Activated T-cell treated with anti-CD3 and anti-CD28 coated beads, Interleukin-2, amount 50 U/mL, for 48 hours (primary cell): Measurements from ENCODE around the gene MAS1L.
A peak's percentile ranks its signal among the peaks of the same experiment; 100 is the strongest.

Experiments
- DNase-seq, 2 experiments: peaks; one replicate each; pipeline ENCODE4 v3.0.0-alpha.2; 2020

MAS1L gene

DNA sequence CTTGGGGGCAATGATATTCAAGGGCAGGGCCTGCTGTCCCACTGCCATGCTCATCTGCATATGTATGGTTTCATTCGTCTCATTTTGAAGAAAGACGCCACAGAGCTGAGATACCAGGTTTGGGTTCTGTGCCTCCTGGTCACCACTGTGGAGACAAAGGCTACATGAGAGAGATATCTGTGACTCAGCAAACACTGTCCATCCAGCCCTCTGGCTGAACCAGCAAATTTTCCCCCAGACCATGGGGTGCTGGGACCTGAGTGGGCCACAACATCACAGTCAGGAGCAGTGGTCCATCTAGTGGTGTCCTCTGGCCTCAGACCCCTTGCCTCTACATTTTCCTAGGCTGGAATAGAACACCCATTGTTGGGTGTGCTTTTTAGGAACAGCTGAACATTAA lies at the start of gene MAS1L:
Gene MAS1L, minus strand, starts transcription at position 297 of the 400 bp plus-strand sequence. Its CDS starts 54 bp downstream, at position 243.
- DNase-seq, result no peak

GRCh38 chr6:29532320-29532951 lies 44.7 kb upstream of the MAS1L start:
- DNase-seq, result no peak

- DNase-seq, result peak in 1 of 2 experiments; percentile 42
These were observed 43.9 kb upstream of the MAS1L start for GRCh38 chr6:29531668-29532067.

DNA sequence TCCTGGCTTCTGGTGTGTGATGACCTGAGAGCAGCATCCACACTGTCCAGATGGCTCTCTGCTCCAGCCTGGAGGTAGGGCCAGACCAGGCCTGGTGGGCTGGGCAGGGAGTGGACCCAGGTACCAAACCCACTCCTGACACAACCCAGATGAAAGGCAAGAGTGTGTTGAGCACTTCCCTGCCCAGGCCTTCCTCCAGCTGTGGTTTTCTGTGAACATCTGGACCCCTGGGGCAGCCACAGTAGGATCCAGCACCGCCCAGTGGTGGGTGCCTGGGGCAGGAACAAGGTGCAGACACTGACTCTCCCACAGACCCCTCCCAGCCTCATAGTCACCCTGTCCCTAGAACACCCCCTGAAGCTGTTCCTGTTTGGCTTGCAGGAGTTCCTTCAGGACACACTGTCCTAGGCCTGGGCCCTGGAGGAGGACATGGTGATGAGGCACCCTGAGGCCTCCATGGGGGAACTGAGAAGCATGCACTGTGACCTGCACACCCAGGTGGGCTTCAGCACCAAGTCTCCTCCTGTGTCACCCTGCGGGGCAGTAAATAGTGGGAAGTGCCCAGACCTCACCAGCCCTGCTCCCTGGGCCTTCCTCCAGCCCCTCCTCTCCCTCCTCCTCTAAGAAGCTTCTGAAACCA lies 43.0 kb upstream of the MAS1L start:
- DNase-seq, result no peak

- no peak for DNase-seq
These were observed 42.2 kb upstream of the MAS1L start for GRCh38 chr6:29529956-29530355.

DNA sequence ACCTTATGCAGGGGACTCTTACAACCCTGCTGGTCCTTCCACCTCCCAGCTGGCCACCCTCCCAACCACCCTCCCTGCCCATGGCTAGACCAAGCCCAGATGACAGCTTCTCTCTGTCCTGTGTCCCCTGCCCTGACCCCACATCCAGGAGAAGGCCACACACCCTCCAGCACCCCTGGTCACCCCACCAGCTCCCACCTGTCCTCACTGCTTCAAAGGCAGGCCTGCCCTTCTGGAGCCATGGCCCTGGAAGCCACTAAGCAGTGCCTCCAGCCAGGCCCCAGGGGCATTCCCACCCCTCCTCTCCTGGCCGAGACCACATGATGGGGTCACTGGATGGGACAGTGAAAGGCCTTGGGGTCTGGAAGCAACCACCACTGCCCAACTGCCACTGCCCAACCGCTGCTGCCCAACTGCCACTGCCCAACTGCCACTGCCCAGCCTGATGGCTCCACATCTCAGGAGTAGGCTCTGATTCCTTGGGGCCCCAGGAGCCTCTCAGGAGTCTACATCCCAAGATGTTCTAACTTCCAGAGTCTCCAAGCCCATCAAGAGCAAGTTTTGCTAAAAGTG lies 41.3 kb upstream of the MAS1L start:
- no peak for DNase-seq

- no peak for DNase-seq
These were observed 40.7 kb upstream of the MAS1L start for GRCh38 chr6:29528300-29528931.

GRCh38 chr6:29527564-29527963 lies 39.8 kb upstream of the MAS1L start:
- DNase-seq, result no peak

DNA sequence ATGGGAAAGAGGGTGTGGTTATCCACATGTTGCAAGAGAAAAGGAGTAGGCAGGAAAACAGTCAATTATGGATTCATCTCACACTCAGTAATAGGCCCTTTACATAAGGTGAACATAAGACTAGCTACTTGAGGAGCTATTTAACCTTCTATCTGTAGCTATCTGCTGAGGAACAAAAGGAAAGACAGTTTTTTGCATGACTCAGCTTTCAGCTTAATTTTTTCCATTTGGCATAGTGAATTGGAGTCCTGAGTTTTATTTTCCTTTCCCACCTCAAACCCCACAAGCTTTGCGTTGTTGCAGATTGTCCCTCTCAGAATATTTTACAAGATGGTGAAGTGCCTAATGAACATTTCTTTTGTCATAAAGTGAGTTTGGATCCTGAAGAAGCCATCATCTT lies 39.4 kb upstream of the MAS1L start:
- DNase-seq, result no peak

- no peak for DNase-seq
These were observed 37.5 kb upstream of the MAS1L start for GRCh38 chr6:29525311-29525639.

GRCh38 chr6:29524444-29525310 lies 36.9 kb upstream of the MAS1L start:
- DNase-seq, result no peak

DNA sequence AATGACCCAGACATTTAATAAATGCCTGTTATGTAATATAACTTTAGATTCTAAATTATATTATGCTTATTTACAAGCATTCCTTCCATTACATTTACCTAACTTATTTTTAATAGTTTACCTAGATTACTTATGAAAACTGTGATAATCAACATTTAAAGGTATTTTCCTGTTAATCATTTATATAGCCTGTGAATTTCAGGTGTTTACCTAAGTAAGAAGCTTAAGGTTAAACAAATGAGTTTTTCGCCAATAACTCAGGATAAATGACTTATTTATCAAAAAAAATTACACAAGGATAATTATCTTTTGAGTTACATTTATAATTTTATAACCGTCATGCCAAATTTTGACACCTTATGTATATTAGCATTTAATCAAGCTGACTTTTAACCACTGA lies 36.3 kb upstream of the MAS1L start:
- DNase-seq, result no peak

DNA sequence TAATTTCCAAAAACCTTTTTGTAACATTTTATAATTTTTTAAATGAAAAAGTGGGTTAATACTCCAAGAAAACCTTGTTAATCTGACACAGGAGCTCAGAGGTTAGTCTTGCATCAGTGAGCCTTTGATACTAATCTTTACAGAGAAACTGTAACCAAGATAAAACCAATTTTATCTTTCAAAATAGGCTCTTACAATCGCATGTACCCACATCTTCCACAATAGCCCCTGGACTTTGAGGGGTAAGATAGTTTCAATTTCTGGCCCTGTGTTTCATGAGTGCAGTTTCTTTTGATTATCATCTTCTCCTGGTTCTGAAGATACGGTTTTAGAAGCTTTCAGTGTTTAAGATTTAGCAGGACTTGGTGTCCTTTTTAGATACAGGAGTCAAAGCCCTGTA lies 34.5 kb upstream of the MAS1L start:
- no peak for DNase-seq

DNA sequence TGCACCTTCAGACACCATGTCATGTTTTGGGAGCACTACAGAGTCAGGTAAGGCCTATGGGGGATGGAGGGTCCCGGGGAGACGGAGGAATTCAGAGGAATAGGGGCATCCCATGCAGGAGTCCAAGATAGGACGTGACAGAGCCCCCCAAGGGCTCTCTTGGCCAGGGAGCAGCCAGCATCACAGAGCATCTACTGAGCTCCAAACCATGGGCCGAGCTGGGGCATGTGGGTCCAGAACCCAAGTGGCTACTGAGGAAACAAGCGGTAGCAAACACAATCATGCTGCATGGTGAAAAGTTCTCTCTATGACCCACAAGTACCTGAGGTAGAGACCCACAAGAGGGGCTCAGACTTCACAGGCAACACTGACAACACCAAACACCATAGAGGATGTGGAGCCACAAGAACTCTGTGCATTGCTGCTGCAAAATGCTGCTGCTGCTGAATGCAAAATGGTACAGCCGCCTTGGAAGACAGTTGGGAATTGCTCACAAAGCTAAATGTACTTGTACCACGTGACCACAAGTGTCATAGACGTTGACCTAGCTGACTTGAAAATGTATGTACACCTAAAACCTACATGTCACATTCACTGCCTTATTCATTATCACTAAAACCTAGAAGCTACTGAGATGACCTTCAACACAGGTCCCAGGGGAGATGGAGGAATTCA lies 33.4 kb upstream of the MAS1L start:
- DNase-seq, result no peak

DNA sequence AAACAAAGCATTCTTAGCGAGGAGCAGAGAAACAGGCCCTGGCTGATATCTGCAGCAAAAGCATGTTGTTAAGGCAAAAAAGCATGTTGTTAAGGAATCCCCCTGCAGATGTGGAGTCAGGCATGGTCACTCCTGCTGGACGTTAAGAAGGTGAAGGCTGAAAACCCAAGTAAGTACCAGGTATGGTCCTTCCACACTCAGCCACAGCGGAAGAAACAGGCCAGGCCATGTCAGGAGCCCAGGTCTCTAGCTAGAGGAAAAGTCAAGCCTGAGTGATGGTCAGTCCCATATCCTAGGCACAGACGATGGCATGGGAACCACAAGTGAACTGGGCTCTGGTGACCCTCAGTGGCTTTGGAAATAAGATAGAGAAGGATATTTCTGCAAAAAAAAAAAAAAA lies 32.5 kb upstream of the MAS1L start:
- no peak for DNase-seq

DNA sequence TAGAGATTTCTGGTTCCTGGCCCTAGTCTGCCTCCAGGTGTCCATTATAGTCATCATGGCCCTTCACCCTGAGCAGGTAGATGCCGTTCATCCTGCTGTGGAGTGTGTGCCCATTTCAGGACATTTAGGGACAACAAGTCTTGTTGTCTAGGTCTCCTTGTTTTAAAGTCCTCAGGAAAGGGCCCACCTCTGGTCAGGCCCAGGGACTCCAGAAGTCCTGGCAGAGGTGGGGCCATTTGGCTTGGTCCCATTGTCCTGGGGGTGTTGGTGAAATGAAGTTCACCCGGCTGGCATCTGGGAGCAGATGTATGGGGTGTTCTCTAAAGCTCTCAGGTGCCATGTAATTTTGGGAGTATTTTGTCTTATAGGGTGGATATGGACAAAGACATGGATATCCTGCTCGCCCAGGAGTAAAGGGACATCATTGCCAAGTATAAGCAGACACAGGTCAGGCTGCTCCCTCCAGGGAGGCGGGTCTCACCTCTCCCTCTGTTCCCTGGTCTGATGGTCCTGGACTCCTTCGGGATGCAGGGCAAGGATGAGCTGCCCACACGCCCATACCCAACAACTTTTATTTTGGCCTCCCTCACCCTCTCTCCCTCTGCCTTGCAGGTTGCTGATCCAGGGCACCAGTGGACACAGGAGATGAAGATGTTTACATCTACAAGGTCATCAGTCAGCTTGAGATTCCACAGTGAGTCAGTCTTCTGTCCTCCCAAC lies 31.7 kb upstream of the MAS1L start:
- no peak for DNase-seq

- no peak for DNase-seq
These were observed 30.1 kb upstream of the MAS1L start for GRCh38 chr6:29517728-29518440.

DNA sequence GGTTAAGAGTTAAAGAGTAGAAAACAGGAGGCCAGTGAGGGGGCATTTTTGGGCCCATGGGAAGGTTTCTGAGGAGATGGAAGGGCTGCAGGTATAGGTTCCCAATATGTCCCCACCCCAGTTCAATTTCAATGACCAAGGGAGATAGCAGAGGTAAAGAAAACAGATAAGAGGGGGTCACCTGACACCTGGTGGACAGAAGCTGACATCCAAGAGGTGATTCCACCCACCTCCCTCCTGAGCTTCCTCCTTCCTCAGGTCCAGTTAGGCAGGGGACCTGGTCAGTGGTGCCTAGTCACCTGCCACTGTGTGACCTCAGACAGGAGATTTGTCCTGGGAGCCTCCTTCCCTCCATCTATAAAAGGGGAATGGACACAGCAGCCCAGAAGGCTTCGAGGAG lies 29.5 kb upstream of the MAS1L start:
- DNase-seq, result no peak

DNA sequence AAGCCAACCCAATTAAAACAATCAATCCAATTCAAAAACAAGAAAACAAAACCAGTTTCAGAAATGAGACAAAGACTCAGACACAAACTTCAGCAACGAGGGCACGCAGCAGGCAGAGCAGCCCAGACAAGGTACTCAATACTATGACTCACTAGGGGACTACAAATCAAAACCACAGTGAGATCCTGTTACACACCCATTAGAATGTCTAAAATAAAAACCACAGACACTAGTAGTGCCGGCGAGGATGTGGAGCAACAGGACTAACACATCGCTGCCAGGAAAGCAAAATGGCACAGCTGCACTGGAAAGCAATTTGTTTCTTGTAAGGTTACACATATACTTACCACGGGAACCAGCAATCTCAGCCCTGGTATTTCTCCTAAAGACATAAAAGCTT lies 28.4 kb upstream of the MAS1L start:
- DNase-seq, result peak; percentile 44 to 45

DNA sequence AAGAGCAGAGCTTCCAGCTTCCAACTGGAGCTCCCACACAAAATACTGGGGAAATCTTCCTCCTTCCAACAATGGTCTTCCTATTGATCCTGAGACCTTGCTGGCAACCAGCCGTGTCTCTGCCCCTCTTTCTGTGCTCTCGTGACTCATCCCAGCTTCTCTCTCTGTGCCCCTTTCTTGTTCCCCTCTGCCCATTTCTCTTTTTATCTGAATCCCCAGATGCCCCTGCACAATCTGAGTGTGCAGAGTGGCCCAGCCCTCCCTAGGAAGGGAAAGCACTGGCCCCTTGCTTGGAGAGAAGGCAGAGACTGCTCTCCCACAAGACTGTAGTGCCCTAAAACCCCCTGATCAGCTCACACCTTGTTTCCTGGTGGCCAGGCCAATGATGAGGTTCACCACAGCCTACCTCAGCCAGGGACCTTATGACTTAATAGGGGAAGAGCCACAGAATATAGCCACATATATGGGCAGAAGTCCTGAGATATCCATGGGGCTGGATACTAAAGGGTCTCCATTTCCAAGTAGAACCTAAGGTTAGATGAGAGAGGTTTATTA lies 23.1 kb upstream of the MAS1L start:
- no peak for DNase-seq

DNA sequence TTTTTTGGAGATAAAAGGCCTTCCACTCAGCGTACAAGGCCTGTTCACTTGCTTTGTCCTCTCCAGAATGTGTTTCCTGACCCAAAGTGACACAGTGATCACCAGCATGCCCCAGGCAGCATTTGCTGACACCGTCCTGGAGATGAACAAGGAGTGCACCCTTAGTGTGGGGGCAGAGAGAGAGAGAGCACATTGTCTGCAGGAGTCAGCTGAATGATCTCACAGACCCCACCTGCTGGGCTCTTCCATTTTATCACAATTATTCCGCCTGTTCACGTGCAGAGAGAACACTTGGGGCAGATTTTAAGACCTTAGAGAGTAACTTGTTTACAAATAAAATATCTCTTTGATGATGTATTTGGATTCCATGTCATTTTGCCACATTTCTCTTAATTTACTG lies 22.4 kb upstream of the MAS1L start:
- DNase-seq, result no peak
